Epithelial cell of proximal tubule (primary cell): Measurements from ENCODE around the gene PLEKHG4B. TPM values are rescaled to one million over a fixed set of nuclear protein-coding genes. Genes with fewer than 3 reads are reported as not detected.

Experiments used
- DNase-seq: peaks from one replicate; pipeline ENCODE4 v3.0.0-alpha.2; 2011; ENCODE audit warnings: low read depth
- H3K4me3 ChIP-seq: 2 replicates; pipeline ENCODE4 v1.5.1; 2011; ENCODE audit warnings: low read depth, mild to moderate bottlenecking, low read length
- total RNA-seq: library from RNA; depleted of rRNA; stranded (reverse); fragments of >200 nt; gene quantifications from 2 replicates; pipeline ENCODE4 v1.2.3, GENCODE V29; 2015
- TF ChIP-seq, protein P1 (sequence below): conservative IDR thresholded peaks from 2 replicates; pipeline ENCODE4 v1.5.1; 2012; ENCODE audit warnings: low read depth, mild to moderate bottlenecking, low read length

The PLEKHG4B gene
- total RNA-seq, 1 donor from 2014 or later, result 3.5 TPM

- peak overlapping the region; percentile 36 for H3K4me3 ChIP-seq
These were observed 96.8 kb downstream of the PLEKHG4B start for GRCh38 chr5:188488-189481.

DNA sequence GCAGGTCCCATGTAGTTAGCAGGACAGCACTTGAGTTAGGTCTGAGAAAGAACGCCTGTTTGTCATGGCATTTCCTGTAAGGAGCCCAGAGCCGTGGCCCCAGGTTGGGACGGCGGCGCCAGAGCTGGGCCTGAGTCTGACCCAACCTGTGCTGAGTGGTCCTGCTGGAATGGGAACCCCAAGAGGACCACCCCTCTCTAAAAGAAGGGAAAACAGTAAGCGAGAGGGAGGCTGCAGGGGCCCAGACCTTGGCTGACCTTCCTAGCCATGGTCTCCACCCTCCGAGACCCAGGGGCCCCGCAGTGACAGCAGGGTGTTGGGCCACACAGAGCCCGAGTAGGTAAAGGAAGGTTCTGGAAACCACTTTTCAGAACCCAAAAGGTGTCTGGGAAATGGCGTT lies 97.5 kb downstream of the PLEKHG4B start:
- TF ChIP-seq, protein P1, sequence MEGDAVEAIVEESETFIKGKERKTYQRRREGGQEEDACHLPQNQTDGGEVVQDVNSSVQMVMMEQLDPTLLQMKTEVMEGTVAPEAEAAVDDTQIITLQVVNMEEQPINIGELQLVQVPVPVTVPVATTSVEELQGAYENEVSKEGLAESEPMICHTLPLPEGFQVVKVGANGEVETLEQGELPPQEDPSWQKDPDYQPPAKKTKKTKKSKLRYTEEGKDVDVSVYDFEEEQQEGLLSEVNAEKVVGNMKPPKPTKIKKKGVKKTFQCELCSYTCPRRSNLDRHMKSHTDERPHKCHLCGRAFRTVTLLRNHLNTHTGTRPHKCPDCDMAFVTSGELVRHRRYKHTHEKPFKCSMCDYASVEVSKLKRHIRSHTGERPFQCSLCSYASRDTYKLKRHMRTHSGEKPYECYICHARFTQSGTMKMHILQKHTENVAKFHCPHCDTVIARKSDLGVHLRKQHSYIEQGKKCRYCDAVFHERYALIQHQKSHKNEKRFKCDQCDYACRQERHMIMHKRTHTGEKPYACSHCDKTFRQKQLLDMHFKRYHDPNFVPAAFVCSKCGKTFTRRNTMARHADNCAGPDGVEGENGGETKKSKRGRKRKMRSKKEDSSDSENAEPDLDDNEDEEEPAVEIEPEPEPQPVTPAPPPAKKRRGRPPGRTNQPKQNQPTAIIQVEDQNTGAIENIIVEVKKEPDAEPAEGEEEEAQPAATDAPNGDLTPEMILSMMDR, result no peak
- no peak for DNase-seq
- no peak overlapping the region for H3K4me3 ChIP-seq

More at GRCh38 chr5:188488-189481, 96.8 kb downstream of the PLEKHG4B start:
- DNase-seq, result no peak
- TF ChIP-seq, protein P1, result peak; percentile 84

DNA sequence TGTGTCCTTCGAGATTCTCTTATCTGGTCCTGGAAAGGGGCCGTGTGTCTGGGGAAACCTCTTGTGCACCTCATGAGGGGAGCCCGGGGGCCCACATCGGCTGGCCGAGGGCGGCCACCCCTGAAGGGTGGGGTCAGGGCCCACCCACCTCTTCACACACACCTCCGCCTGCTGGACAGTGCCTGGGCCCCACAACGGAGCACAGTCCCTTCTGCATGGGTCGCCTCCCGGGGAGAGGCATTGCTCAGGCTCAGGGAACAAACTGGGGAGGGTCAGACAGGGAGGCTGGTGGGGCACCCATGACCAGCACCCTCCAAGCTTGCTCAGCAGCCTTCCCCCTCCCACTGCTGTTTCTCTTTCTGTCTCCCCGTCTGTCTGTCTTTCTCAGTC lies 98.0 kb downstream of the PLEKHG4B start:
- TF ChIP-seq, protein P1, result no peak
- DNase-seq, result no peak

DNA sequence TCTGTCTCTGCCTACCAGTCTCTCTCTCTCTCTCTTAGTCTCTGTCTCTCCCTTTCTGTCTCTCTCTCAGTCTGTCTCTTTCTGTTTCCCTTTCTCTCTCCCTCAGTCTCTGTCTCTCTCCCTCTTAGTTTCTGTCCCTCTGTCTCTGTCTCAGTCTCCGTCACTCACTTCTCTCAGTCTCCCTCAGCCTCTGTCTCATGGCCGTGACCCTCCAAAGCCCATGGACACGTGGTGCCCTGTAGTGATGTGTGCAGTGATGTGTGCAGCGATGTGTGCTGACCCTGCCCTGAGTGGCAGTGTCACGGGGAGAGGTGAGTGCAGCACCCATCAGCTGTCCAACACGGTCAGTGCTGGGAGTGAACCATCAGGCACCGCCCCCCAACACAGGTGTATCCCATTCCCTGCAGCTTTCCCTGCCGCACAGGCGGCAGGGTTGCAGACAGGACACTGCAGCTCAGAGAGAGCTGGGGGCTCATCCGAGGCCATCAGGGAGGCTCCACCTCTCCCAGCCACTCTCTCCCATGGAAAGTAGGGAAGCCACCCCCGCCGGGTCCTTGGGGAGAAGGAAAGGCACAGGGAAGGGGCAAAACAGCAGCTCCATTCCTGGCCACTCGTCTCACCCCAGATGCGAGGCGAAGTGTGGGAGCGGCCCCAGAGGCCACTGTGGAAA lies 98.5 kb downstream of the PLEKHG4B start:
- TF ChIP-seq, protein P1, result no peak
- no peak for DNase-seq

More for the DNA sequence above, 98.0 kb downstream of the PLEKHG4B start:
- no peak overlapping the region for H3K4me3 ChIP-seq

GRCh38 chr5:191036-191948 lies 99.3 kb downstream of the PLEKHG4B start, which contains the start of gene LRRC14B:
LRRC14B (plus strand) TSS chr5:191495; CDS start chr5:191539, 44 bp downstream.
- DNase-seq, result no peak
- TF ChIP-seq, protein P1, result no peak
- peak within 1 kb of the TSS; percentile 39 for H3K4me3 ChIP-seq

More for the DNA sequence above, 98.5 kb downstream of the PLEKHG4B start:
- no peak overlapping the region for H3K4me3 ChIP-seq
